Activated CD4-positive, alpha-beta T cell treated with anti-CD3 and anti-CD28 coated beads for 24 hours (primary cell): ENCODE results near the gene TELO2.

ENCODE experiments used
- DNase-seq, 2 donors: peaks; one replicate each; pipeline ENCODE4 v3.0.0-alpha.2; 2020; ENCODE audit warnings: low read depth in 2 of 2

Gene TELO2

DNA sequence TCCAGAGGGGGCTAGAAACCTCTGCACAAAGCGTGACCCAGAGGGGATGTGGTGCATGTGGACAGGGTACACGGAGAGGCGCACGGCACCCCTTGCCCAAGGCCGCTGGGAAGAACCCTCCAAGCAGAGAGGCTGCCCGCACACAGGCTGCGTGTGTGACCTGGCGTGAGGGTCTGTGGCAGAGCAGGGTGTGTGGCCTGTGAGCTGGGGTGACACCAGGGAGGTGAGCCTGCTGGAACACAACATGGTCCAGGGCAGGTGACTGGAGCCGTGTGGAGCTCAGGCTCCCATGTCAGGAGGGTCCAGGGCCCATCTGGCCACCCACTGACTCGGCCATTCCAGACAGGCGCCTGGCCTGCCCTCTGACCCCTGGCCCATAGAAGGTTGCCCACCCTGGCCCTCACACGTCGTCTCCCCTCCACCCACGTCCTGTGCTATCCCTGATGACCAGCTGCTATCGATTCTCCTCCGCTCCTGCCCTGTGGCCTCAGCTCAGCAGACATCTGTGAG lies 25.5 kb downstream of the TELO2 start:
- DNase-seq: no peak

DNA sequence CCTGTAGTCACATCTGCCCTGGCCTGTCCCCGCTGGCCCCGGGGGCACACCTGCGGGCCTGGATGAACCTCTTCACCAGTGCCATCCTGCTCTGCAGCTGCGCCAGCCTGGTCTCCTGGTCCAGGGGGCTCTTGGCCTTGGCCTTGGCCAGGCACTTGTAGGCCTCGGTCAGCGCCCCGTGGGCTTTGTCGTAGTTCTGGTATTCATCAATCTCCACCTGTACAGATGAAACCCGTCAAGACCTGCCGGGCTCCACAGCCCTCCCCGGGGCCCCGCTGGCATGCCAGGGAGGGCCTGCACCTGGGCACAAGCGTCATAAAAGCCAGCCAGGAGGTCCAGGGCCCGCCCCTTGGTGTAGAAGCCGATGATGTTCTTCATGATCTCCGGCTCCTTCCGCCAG lies 26.7 kb downstream of the TELO2 start:
- no peak for DNase-seq

DNA sequence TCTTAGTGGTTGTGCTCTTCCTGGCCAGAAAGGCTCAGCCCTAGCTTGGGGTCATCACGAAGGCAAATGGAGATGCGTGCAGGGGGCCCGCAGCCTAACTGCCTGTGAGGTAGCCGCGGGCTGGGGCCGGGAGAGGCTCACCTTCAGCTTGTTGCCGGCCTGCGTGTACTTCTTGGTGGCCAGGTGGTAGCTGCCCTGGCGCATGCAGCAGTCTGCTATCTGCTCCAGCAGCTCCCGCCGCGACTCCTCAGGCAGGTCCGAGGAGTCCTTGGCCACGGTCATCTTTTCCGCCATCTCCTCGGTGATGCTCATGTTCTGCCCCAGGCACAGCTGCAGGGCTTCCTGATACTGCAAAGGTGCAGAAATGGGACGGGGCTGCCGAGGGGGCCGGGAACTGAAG lies 27.3 kb downstream of the TELO2 start:
- DNase-seq: no peak

DNA sequence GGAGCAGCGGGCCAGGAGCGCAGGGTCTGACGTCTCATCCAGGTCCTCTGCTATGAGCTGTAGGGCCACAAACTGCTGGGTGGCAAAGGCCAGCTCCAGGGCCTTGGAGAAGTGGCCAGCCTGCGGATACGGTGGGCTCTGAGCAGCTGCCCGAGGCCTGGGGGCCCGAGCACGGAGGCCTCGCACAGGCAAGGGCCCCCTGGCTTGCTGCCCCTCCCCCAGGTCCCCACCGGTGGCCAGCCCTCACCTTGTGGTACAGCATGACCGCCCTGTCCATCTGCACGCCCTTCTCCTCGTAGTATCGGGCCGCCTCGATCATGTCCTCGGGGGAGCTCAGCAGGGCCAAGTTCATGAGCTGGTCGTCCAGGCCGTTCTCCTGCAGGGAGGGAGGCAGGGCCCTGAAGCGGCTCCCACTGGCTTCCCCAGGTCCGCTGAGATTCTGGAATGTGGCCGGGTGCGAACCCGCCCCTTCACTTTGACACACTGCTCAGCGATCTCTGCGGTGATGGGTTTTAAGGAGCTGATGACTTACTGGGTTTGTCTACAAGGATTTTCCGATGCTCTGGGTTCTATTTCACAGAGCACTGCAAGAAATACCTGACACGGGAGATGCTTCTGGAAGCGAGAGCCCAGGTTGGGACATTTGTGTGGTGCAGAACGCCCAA lies 30.6 kb downstream of the TELO2 start:
- no peak for DNase-seq

DNA sequence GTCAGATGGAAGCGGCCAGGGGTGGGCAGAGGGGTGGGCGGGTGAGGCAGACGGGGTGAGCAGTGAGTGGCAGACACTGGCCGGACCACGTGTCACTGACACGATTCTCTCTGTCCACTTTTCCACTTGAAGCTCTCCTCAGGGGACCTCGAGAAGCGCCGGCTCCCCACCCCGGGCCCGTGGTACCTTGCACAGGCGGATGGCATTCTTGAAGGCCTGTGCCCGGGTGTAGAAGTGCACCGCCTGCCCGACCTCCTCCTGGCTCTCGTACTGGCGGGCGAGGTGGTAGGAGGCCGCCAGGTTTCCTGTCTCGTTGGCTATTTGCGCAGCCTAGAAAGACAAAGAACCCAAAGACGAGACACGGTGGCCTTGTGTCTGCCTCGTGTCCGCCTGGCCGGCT lies 31.2 kb downstream of the TELO2 start:
- no peak for DNase-seq

DNA sequence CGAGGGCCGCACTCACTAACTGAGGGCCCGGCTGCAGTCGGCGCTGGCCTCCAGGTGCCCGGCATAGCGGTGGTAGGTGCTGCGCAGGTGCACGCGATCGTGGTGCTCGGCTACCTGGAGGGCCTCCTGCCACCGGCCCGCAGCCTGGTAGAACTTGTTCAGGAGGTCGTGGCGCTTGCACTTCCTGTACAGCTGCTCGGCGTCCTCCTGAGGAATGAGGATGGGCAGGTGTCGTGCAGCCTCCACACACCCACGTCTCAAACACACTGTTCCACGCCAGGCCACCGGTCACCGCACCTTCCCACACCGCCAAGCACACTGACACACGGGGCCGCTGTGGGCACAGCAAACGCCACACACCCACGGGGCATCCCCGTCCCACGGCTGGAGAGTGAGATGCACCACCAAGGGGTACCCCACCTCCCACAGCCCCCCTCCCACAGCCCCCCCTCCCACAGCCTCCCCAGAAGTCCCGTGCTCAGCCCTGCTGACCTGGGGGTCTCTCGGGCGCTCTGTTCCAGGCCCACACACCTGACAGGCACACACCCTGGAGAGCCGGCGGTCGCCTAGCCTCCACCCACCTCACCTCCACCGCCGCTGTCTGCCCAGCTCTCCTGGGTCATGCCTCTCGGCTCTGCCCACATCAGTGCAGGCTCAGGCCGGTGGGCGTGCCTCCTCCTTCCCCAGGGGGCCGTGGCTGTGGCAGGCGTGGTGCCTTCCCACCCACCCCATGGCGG lies 32.9 kb downstream of the TELO2 start:
- DNase-seq: no peak

DNA sequence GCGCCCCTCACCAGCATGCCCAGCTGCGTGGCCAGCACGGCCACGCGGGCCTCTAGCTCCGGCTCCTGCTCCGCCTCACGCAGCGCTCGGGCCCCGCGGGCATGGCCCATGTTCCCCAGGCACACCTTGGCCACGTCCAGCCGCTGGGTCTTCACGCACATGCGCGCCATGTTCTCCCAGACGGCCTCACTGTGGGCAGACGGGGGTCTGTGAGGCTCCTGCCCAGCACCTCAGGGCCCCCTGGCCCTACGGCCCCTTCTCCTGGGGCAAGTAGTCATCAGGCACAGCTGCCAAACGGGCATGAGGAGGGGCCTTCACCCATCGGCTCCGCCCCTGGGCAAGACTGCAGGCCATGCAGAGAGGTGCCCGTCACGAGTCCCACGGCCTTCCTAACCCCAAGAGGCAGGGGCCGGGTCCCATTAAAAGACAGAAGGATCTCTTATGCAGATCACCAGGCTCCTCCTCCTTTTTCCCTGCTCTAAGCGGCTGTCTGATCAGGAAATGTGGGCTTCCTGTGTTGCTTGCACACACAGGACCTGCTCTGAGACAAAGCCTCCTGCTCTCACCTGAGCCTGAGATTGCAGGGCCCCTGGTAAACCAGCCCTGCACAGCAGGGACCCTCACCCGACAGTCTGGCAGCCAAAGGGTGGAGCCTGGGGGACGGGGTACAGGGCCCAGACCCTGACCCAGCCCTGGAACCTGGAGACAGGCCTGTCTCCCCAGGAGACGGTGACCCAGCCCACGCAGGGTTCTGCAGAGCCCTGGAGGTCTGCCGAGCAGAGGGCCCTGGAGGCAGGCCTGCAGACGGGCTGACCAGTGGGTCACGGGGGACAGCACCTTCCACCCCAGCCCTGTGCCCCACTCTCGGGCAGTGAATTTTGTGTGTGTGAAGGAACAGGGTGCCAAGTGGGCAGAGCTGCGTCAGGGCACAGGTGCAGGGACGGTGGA lies 33.7 kb downstream of the TELO2 start:
- no peak for DNase-seq

DNA sequence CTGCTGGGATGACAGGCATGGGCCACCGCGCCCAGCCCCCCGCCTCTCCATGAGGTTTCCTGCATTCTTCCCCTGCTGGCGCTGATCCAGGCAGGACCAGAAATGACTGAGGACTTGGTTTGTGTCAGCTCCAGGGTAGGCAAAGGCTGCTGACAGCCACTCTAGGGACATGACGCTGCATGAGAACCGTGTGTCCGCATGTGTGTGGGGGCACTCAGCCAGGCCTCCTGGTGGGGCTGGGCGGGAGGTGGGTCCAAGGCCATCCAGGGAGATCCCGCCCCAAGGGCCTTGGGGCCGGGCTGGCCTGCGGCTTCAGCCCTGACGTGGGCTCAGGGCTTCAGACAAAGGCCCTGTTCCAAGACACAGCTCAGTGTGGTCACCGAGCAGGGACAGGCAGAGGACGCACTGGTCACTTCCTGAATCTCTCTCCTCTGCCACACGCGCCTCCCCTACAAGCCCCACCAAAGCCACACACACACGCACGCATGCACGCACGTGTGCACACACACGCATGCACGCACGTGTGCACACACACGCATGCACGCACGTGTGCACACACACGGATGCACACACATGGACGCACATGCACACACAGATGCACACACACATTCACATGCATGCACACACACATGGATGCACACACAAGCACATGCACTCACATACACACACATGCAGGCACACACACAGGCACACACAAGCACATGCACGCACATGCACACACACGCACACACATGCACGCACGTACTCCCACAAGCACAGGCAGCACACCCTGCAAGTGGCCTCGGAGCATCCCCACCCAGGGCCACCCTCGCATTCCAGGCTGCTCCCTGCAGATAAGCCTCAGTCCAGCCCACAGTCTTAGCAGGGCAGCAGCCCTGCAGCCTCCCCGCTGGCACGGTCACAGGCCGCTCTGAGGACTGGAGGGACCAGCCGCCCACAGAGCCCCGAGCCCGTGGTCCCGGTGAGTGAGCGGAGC lies 35.0 kb downstream of the TELO2 start:
- DNase-seq: no peak

DNA sequence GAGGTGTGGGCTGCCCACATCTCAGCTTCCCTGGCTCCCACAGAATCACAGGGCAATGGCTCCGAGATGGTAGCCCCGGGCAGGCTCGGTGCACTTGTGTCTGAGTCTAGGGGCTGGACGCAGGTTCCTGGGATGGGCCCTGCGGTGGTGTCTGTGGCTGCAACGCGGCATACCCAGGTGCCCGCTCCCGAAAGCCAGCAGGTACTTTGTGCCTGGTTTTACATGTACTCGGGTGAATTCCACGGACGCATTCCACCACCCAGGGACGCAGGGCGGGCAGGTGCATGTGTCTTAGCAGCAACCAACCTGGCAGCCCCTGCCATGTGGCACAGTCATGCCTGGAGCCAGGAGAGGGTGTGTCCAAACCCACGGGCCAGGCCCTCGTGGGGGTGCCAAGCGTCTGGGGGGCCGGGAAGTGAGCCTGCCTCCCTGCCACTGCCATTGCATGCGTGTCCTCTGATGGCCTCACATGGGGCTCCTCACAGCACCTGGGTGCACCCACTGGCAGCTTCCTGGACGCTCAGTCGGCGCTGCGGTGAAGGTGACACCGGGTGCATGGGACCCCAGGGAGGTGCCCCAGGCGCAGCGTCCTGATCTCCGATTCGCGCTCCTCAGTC lies 35.9 kb downstream of the TELO2 start:
- DNase-seq: no peak

DNA sequence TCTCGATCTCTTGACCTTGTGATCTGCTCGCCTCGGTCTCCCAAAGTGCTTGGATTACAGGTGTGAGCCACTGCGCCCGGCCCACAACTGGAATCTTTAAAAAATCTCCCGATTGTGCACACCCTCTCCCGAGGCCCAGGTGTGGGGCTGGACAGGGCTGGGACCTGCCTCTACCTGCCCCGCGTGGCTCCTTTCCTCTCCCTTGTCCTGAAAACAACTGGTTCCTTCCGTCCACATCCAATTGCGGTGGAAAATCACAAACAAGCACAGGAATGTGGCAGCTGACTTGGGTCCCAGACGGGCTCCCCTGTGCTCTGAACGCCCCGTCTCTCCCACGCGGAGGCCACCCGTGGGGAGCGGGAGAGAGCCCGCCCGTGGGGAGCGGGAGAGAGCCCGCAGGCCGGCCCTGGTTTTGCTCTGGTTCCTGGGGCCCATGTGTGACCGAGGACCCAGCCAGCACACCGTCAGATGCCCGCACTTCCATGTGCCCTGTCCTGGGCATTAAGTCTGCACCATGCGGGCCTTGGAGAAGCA lies 37.3 kb downstream of the TELO2 start:
- DNase-seq: no peak

DNA sequence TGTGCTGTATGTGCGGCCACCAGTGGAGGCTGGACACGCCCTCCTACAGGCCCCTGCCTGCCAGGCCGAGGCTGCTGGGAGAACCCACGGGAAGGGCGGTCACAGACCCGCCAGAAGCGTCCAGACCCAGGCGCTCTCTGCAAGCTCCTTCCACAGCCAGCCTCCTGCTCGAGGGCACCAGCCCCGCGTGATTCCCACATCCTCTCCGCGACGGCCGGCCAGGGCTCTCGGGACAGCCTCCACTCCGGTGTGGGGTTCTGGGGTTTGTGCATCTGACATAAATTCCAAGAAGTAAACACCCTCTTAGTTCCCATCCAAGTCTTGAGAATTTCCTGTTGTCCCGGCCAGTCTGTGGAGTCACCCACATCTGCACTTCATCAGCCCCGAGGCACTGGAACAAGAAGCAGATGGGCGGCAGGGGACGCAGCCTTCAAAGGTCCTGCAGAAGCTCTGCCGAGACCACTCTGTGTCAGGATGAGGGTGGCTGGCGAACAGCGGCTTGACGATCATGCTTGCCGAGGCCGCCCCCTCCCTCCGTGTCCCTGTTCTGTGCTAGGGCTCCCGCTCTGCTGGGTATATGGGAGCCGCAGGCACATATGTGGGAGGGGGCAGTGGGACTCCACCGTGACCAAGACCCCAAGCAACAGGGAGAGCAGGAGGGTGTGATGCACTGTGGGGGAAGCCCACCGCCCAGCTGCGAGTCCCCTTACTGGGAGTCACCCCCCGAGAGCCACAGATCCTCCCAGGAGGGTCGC lies 37.9 kb downstream of the TELO2 start:
- no peak for DNase-seq

DNA sequence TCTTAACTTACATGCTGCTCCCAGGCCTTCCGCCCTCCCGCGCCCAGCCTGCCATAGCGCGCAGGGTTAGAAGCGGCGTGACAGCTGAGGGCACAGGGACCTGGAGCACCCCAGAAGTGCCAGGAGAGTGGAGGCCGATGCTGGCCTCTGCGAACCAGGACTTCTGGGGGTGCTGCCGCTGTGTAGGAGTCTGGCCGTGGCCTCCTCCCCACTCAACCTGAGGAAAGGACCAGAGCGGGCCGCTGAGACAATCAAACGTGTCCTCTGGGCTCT lies 38.4 kb downstream of the TELO2 start:
- DNase-seq: no peak

DNA sequence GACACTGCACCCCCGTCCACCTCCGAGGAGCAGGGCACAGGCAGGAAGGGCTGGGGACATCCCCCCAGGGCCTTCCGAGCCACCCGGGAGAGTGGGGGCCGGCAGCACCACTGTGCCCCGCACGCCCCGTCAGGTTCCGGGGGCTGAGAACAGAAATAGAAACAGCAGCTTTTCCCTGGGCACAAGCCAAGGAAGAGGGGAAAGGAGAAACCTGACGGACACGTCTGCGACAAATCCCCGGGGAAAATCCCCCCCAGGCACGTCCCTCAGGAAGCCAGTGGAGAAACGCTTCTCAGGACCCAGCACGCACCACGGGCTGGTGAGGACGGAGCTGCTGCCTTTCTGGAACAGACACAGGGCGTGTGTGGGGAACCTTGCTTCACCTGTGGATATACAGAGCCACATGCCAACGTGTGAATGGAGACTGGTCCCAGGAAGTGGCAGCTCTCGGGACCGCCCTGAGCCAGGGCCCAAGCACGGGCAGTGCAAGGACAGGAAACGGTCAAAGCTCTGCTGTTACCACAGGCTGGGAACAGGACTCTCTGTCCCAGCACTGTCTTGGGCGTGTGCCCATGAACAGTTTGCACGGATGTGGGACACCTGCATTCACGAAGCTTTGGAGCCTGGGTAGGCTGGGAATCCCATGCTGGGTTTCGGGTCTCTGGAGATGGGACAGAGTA lies 39.1 kb downstream of the TELO2 start:
- DNase-seq: no peak

DNA sequence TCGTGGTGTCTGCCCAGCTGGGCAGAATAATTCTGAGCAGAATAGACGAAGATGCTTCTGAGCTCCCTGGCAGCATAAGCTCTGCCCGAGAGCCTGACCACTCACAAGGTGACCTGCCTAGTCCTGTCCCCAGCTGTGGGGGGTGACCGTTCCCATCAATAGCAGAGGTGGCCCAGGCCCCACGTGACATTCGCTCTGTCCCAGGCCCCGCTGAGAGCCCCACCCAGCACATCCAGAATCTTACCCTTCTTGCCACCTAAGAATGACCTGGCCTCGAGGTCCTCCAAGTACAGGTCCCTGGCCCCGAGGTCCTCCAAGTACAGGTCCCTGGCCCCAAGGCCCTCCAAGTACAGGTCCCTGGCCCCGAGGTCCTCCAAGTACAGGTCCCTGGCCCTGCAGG lies 39.6 kb downstream of the TELO2 start:
- no peak for DNase-seq

DNA sequence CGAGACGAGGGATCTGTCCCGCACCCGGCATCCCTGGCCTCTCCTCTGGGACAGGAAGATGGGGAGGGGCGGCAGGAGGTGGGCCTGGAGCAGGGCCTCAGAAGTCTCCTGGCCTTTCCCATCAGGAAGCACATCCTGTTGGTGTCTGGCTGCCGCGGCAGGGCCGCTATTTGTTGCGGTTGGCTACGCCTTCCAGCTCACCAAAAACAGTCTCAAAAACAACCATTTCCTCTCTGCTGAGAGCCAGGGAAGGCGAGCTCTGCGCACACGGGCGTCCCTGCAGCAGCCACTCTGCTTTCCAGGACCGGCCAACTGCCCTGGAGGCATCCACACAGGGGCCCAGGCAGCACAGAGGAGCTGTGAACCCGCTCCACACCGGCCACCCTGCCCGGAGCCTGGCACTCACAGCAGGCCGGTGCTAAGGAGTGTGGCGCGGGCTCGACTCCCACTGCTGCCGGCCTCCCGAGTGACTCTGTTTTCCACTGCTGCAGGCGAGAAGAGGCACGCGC lies 40.3 kb downstream of the TELO2 start, which contains the start of gene TMEM204:
TMEM204 (plus strand) TSS at position 224 of the 509 bp plus-strand sequence. CDS start 610 bp downstream, outside the sequence.
- no peak for DNase-seq

DNA sequence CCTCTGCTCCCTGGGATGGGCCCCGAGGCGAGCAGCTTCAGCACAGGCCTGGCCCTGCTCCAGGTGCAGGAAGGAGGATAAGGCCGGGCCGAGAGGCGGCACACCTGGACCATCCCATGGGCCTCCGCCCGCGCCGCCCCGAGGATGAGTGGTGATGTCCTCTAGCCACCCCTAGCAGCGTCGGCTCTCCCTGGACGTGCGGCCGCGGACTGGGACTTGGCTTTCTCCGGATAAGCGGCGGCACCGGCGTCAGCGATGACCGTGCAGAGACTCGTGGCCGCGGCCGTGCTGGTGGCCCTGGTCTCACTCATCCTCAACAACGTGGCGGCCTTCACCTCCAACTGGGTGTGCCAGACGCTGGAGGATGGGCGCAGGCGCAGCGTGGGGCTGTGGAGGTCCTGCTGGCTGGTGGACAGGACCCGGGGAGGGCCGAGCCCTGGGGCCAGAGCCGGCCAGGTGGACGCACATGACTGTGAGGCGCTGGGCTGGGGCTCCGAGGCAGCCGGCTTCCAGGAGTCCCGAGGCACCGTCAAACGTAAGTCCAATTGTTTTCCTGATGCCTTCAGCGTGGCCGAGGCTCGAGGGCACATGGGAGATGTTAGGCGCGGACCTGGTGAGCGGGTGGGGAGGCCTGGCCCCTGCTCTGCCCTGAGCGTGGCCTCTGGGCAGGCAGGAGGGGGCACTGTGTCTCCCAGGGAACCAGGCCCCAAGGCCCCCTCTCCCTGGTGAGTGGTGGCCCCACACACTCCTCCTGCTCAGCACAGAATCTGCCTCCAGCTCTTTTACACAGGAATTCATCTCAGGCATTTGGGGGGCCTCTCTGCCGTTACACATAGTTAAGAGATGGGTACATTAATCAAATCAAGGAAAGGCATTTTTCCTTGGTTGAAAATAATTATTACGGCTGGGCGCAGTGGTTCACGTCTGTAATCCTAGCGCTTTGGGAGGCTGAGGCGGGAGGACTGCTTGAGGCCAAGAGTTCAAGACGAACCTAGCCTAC lies 41.2 kb downstream of the TELO2 start:
- DNase-seq: peak in 1 of 2 donors; percentile 22

DNA sequence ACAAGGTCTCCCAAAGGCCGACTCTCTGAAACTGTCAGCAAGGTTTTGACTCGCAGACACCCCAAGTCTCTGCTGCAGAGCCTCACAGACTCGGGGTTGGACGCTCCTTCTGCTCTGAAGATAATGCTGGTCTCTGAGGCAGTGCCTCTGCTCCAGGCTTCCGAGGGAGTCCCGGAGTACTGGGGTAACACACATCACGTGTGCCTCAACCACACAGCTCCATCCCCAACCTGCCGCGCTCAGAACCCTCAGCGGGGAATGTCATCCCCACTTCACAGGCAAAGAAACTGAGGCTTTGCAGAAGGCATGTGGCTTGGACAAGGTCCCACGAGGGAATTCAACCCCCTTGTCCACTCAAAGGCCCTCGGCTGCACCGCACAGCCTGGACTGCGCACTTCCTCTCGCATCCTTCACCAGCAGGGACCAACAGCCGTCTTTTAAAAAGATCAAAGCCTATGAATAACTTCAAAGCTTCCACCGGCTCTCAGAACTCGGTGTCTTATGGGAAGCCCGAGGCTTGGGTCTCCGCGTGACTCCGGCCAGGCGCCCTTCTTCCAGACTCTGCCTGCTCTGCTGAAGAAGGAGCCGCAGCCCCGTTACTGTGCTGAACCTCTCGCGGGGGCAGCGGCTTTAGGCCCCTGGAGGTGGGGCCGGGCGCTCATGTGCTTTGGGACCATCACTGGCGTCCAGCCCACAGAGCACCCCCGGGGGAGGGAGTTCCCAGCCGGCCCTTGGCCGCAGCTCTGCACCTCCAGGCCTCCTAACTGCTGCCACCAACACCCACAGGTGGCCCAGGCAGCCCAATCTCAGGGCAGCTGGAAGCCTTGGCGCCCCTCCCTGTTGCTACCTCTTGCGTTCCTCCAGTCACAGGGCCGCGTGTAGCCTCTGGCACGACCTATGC lies 42.5 kb downstream of the TELO2 start:
- no peak for DNase-seq
